Measurements from ENCODE around the gene DCBLD1. TPM values are rescaled to one million over a fixed set of nuclear protein-coding genes. Genes with fewer than 3 reads are reported as not detected.
"Not testable (repeated sequence)": the region's sequence is repeated elsewhere in the genome, so short reads cannot be mapped to it uniquely, and the experiment has no call there.

Gene DCBLD1
- total RNA-seq, 1 donor from 2014 or later: 4.5 TPM

GRCh38 chr6:117508450-117508971, 26.0 kb downstream of the DCBLD1 start:
- Mint-ChIP-seq H3K27ac (no peak overlapping the region), H3K36me3 (ENCODE audit: low read depth) (no peaks in the 10 kb centered on the region), H3K4me3 (no peak overlapping the region), H3K9me3 (no peaks in the 10 kb centered on the region), H3K27me3 (ENCODE audit: insufficient read depth) (peaks cover under 1% of the 10 kb centered on the region), H3K4me1 (ENCODE audit: low read depth) (no peaks in the 10 kb centered on the region)
- intact Hi-C loops (cut with micrococcal nuclease): no loop called here
- DNase-seq (ENCODE audit: low spot score): no peak

GRCh38 chr6:117509021-117509420, 26.5 kb downstream of the DCBLD1 start:
- intact Hi-C loops (cut with micrococcal nuclease): no loop called here
- DNase-seq (ENCODE audit: low spot score): no peak
- Mint-ChIP-seq H3K4me3 (no peak overlapping the region), H3K27me3 (ENCODE audit: insufficient read depth) (no peaks in the 10 kb centered on the region), H3K27ac (no peak overlapping the region), H3K36me3 (ENCODE audit: low read depth) (no peaks in the 10 kb centered on the region), H3K4me1 (ENCODE audit: low read depth) (no peaks in the 10 kb centered on the region), H3K9me3 (no peaks in the 10 kb centered on the region)

GRCh38 chr6:117512056-117512828, 29.8 kb downstream of the DCBLD1 start:
- no peak overlapping the region for H3K27ac Mint-ChIP-seq
- H3K4me3 Mint-ChIP-seq: no peak overlapping the region
- H3K27me3 Mint-ChIP-seq (ENCODE audit: insufficient read depth): peaks cover 2% of the 10 kb centered on the region

GRCh38 chr6:117512987-117513573, 30.6 kb downstream of the DCBLD1 start:
- no peak for DNase-seq (ENCODE audit: low spot score)
- H3K36me3 Mint-ChIP-seq (ENCODE audit: low read depth): no peaks in the 10 kb centered on the region
- H3K4me3 Mint-ChIP-seq: no peak overlapping the region
- H3K27me3 Mint-ChIP-seq (ENCODE audit: insufficient read depth): peaks cover 2% of the 10 kb centered on the region
- no peaks in the 10 kb centered on the region for H3K9me3 Mint-ChIP-seq
- no peak overlapping the region for H3K27ac Mint-ChIP-seq
- H3K4me1 Mint-ChIP-seq (ENCODE audit: low read depth): no peaks in the 10 kb centered on the region
- intact Hi-C loops (cut with micrococcal nuclease): no loop called here

More at GRCh38 chr6:117512056-117512828, 29.8 kb downstream of the DCBLD1 start:
- Mint-ChIP-seq H3K9me3 (no peaks in the 10 kb centered on the region), H3K36me3 (ENCODE audit: low read depth) (no peaks in the 10 kb centered on the region), H3K4me1 (ENCODE audit: low read depth) (no peaks in the 10 kb centered on the region)
- intact Hi-C loops (cut with micrococcal nuclease): no loop called here
- DNase-seq (ENCODE audit: low spot score): no peak

GRCh38 chr6:117513778-117514365, 31.4 kb downstream of the DCBLD1 start:
- peaks cover 2% of the 10 kb centered on the region for H3K27me3 Mint-ChIP-seq (ENCODE audit: insufficient read depth)
- H3K9me3 Mint-ChIP-seq: no peaks in the 10 kb centered on the region
- no peak overlapping the region for H3K4me3 Mint-ChIP-seq
- intact Hi-C loops (cut with micrococcal nuclease): no loop called here
- H3K4me1 Mint-ChIP-seq (ENCODE audit: low read depth): no peaks in the 10 kb centered on the region
- H3K27ac Mint-ChIP-seq: no peak overlapping the region
- H3K36me3 Mint-ChIP-seq (ENCODE audit: low read depth): no peaks in the 10 kb centered on the region
- DNase-seq (ENCODE audit: low spot score): no peak

GRCh38 chr6:117514655-117515054, 32.2 kb downstream of the DCBLD1 start:
- intact Hi-C loops (cut with micrococcal nuclease): no loop called here
- no peaks in the 10 kb centered on the region for H3K36me3 Mint-ChIP-seq (ENCODE audit: low read depth)
- peaks cover 2% of the 10 kb centered on the region for H3K27me3 Mint-ChIP-seq (ENCODE audit: insufficient read depth)
- no peak overlapping the region for H3K4me3 Mint-ChIP-seq
- no peaks in the 10 kb centered on the region for H3K9me3 Mint-ChIP-seq
- no peak overlapping the region for H3K27ac Mint-ChIP-seq
- no peaks in the 10 kb centered on the region for H3K4me1 Mint-ChIP-seq (ENCODE audit: low read depth)
- DNase-seq (ENCODE audit: low spot score): no peak

GRCh38 chr6:117515326-117515725, 32.9 kb downstream of the DCBLD1 start:
- H3K9me3 Mint-ChIP-seq: no peaks in the 10 kb centered on the region
- DNase-seq (ENCODE audit: low spot score): no peak
- no peaks in the 10 kb centered on the region for H3K36me3 Mint-ChIP-seq (ENCODE audit: low read depth)
- no peaks in the 10 kb centered on the region for H3K4me1 Mint-ChIP-seq (ENCODE audit: low read depth)
- no peak overlapping the region for H3K27ac Mint-ChIP-seq
- intact Hi-C loops (cut with micrococcal nuclease): no loop called here
- no peak overlapping the region for H3K4me3 Mint-ChIP-seq
- peaks cover 2% of the 10 kb centered on the region for H3K27me3 Mint-ChIP-seq (ENCODE audit: insufficient read depth)

GRCh38 chr6:117517995-117518394, 35.5 kb downstream of the DCBLD1 start:
- H3K27ac Mint-ChIP-seq; H3K9me3 Mint-ChIP-seq; H3K4me3 Mint-ChIP-seq; H3K27me3 Mint-ChIP-seq (ENCODE audit: insufficient read depth); DNase-seq (ENCODE audit: low spot score); intact Hi-C loops (cut with micrococcal nuclease); H3K36me3 Mint-ChIP-seq (ENCODE audit: low read depth); H3K4me1 Mint-ChIP-seq (ENCODE audit: low read depth): not testable (repeated sequence)

- Mint-ChIP-seq H3K27ac (no peak overlapping the region), H3K4me1 (ENCODE audit: low read depth) (no peaks in the 10 kb centered on the region), H3K27me3 (ENCODE audit: insufficient read depth) (peaks cover 3% of the 10 kb centered on the region), H3K9me3 (no peaks in the 10 kb centered on the region), H3K4me3 (no peak overlapping the region), H3K36me3 (ENCODE audit: low read depth) (no peaks in the 10 kb centered on the region)
- no peak for DNase-seq (ENCODE audit: low spot score)
- intact Hi-C loops (cut with micrococcal nuclease): no loop called here
These were observed 36.4 kb downstream of the DCBLD1 start for GRCh38 chr6:117518870-117519269.

- Mint-ChIP-seq H3K9me3 (no peaks in the 10 kb centered on the region), H3K36me3 (ENCODE audit: low read depth) (no peaks in the 10 kb centered on the region), H3K4me1 (ENCODE audit: low read depth) (no peaks in the 10 kb centered on the region), H3K27me3 (ENCODE audit: insufficient read depth) (peaks cover 1% of the 10 kb centered on the region), H3K4me3 (no peak overlapping the region), H3K27ac (no peak overlapping the region)
- DNase-seq (ENCODE audit: low spot score): no peak
- intact Hi-C loops (cut with micrococcal nuclease): no loop called here
These were observed 38.3 kb downstream of the DCBLD1 start for GRCh38 chr6:117520603-117521395.

GRCh38 chr6:117521791-117522502, 39.5 kb downstream of the DCBLD1 start:
- H3K27me3 Mint-ChIP-seq (ENCODE audit: insufficient read depth): peaks cover 5% of the 10 kb centered on the region
- no peak for DNase-seq (ENCODE audit: low spot score)
- H3K27ac Mint-ChIP-seq: no peak overlapping the region
- H3K4me3 Mint-ChIP-seq: no peak overlapping the region
- H3K4me1 Mint-ChIP-seq (ENCODE audit: low read depth): no peaks in the 10 kb centered on the region
- no peaks in the 10 kb centered on the region for H3K36me3 Mint-ChIP-seq (ENCODE audit: low read depth)
- no peaks in the 10 kb centered on the region for H3K9me3 Mint-ChIP-seq
- intact Hi-C loops (cut with micrococcal nuclease): no loop called here

GRCh38 chr6:117525607-117526006, 43.1 kb downstream of the DCBLD1 start:
- Mint-ChIP-seq H3K27me3 (ENCODE audit: insufficient read depth) (peaks cover 6% of the 10 kb centered on the region), H3K36me3 (ENCODE audit: low read depth) (no peaks in the 10 kb centered on the region), H3K4me3 (no peak overlapping the region), H3K9me3 (no peaks in the 10 kb centered on the region), H3K4me1 (ENCODE audit: low read depth) (no peaks in the 10 kb centered on the region), H3K27ac (no peak overlapping the region)
- intact Hi-C loops (cut with micrococcal nuclease): no loop called here
- no peak for DNase-seq (ENCODE audit: low spot score)
